ENCODE data around the gene SPSB1.

GRCh38 chr1:9278116-9278515 is 14.6 kb upstream of the SPSB1 start:
- TF ChIP-seq CTCF (IDR thresholded peaks at IDR 0.05): no peak
- TF ChIP-seq POLR2A (IDR thresholded peaks at IDR 0.05): no peak
- peak in 1 of 2 donors; percentile 61 for TF ChIP-seq EP300 (IDR thresholded peaks at IDR 0.05)
